Motor neuron (in vitro differentiated cells): Measurements from ENCODE around the gene TMEM19. TPM values are rescaled to one million over a fixed set of nuclear protein-coding genes. Genes with fewer than 3 reads are reported as not detected.
"Not testable (repeated sequence)": the region's sequence is repeated elsewhere in the genome, so short reads cannot be mapped to it uniquely, and the experiment has no call there.

ENCODE experiments used
- ATAC-seq, 8 experiments: fragments of 200-7000 bp; cut with Tn5 transposase; replicated peaks in 6 of 8; 2 replicates each; pipeline ENCODE4 v1.8.0; 2021; ENCODE audit warnings: mild to moderate bottlenecking in 8 of 8, moderate library complexity in 8 of 8
- H3K27ac ChIP-seq, 2 donors: fragments of 250-450 bp; sonication (Bioruptor Pico); 2 replicates each; pipeline ENCODE4 v1.9.0; 2021; ENCODE audit warnings: antibody characterized with exemption in 2 of 2, mild to moderate bottlenecking in 2 of 2, moderate library complexity in 1 of 2
- H3K4me1 ChIP-seq, 2 donors: fragments of 250-450 bp; sonication (Bioruptor Pico); replicated peaks in 1 of 2; 2 replicates each; pipeline ENCODE4 v1.6.1; 2021; ENCODE audit warnings: antibody characterized with exemption in 2 of 2, mild to moderate bottlenecking in 2 of 2, moderate library complexity in 1 of 2
- H3K4me3 ChIP-seq, 5 donors: fragments of 250-450 bp; sonication (Bioruptor Pico); 2 replicates each; pipeline ENCODE4 v1.9.0; 2021; ENCODE audit warnings: antibody characterized with exemption in 5 of 5, mild to moderate bottlenecking in 5 of 5, moderate library complexity in 4 of 5
- WGBS, 10 experiments: fragments of 450-650 bp; shearing (Covaris generic); methylation state at CpG; one replicate each; pipeline ENCODE4 v1.0.0; 2022; 5-methylcytosine and 5-hydroxymethylcytosine counted together
- in situ Hi-C, 9 experiments: fragments of 400-800 bp; cut with MboI; loops; one replicate each; pipeline ENCODE4 v1.15.0; 2021; ENCODE audit warnings: low sequenced_read_pairs in 9 of 9, low pct_unique_long_range_greater_than_20kb in 2 of 9; ENCODE audit not compliant: unreplicated experiment in 9 of 9
- total RNA-seq, 8 experiments: library from RNA; unstranded; fragments of 300-600 nt; gene quantifications; 2 replicates each; pipeline versions ENCODE4 v1.2.3 to v1.2.4, GENCODE V29; 2022

The TMEM19 gene
- total RNA-seq, 8 experiments from 2014 or later = 6.8 to 18.6 (median 10.5) TPM

DNA sequence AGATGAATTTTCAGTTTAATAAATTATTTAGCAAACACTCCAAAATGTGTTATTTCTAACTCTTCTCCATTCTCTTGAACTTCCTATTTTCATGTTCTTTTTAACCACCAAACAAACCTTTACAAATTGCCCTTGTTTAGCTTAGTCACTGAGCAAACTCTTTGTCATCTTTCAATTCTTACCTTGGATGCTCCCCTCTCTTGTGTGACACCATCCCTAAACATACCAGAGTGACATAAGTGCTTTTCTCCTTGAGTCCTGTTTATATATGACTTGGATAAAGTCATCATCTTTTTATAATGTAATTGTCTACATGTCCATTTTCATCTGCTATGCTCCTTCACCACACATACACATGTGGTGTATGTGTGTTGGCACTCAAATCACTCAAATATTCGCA lies 3.4 kb upstream of the TMEM19 start:
- Histone ChIP-seq H3K4me1 (no peaks in the 10 kb centered on the region), H3K27ac (no peak overlapping the region), H3K4me3 (no peak overlapping the region)
- in situ Hi-C loops = no loop called here
- WGBS, 10 experiments = 50 to 100% (median 100%) methylated on average over 1 of the region's 1 CpG; no CpG with 5 or more reads in 3 of the 10 experiments
- ATAC-seq = no peak

DNA sequence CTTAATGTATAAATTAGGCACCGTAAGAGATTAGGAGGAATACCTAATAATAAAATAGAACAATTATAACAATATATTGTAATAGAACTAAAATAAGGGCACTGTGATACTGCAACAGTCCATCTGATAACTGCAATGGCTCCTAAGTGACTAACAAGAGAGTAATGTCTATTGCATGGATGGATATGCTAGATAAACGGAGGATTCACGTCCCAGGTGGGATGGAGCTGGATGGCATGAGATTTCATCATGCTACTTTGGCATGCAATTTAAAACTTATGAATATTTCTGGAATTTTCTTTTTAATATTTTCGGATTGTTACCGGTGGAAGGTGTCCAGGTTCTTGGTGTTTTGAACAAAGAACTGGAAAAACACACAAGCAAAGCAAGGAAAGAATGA lies 2.2 kb upstream of the TMEM19 start:
- WGBS, 10 experiments = 86 to 100% (median 96%) methylated on average over 3 to 5 of the region's 5 CpGs; no CpG with 5 or more reads in 2 of the 10 experiments
- ATAC-seq = no peak
- Histone ChIP-seq H3K4me3 (no peak overlapping the region), H3K27ac (no peak overlapping the region), H3K4me1 (peaks cover 7 to 11% of the 10 kb centered on the region in 2 donors)
- in situ Hi-C loops = no loop called here

DNA sequence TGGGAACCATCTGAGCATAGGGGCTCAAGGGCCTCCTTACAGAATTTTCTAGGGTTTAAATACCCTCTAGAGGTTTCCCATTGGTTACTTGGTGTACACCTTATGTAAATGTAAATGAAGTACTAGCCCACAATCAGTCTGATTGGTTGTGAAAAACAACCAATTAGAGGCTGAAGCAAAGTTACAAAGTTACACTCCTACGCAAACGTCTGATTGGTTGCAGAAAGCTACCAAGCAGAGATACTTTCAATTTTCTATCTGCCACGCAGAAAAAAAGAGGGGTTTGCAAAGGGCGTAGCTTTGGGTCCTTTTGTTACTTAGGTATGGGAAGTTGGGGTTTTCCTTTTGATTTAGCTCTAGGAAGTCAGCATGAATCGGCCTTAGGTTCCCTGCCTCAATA lies 1.8 kb upstream of the TMEM19 start:
- in situ Hi-C loops = no loop called here
- Histone ChIP-seq H3K4me3 (no peak overlapping the region), H3K27ac (no peak overlapping the region), H3K4me1 (peaks cover 7 to 16% of the 10 kb centered on the region in 2 donors)
- ATAC-seq = no peak
- 60 to 90% (median 80%) methylated on average over 1 to 5 of the region's 5 CpGs; no CpG with 5 or more reads in 3 of the 10 experiments for WGBS, 10 experiments

- Histone ChIP-seq H3K4me1 (peaks cover 7 to 16% of the 10 kb centered on the region in 2 donors), H3K4me3 (peak overlapping the region; percentile 63 to 90 (median 68)), H3K27ac (peak overlapping the region; percentile 86 to 92)
- ATAC-seq = peak in 3 of 8 experiments; percentile 2 to 9 (median 8)
- 0 to 93% (median 50%) methylated on average over 2 to 16 of the region's 19 CpGs for WGBS, 10 experiments
- in situ Hi-C loops = no loop called here
Measured at GRCh38 chr12:71685312-71685906, 473 bp upstream of the TMEM19 start.

- Histone ChIP-seq H3K4me3 (peak overlapping the region; percentile 63 to 90 (median 68)), H3K4me1 (peaks cover 7 to 16% of the 10 kb centered on the region in 2 donors), H3K27ac (no peak overlapping the region)
- ATAC-seq = no peak
- 0 to 33% (median 3%) methylated on average over 1 to 3 of the region's 3 CpGs; no CpG with 5 or more reads in 1 of the 10 experiments for WGBS, 10 experiments
- in situ Hi-C loops = no loop called here
Measured at GRCh38 chr12:71686658-71687025, 760 bp downstream of the TMEM19 start.

DNA sequence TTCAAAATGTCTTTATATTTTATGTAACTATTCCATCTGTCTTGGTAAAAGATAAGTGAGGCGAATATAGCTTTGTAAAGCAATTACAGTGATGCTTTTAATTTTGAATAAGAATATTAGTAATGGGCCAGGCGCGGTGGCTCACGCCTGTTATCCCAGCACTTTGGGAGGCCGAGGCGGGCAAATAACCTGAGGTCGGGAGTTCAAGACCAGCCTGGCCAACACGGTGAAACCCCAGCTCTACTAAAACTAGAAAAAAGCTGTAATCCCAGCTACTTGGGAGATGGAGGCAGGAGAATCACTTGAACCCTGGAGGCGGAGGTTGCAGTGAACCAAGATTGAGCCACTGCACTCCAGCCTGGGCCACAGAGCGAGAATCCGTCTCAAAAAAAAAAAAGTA lies 1.3 kb downstream of the TMEM19 start:
- in situ Hi-C loops, H3K27ac ChIP-seq, ATAC-seq: not testable (repeated sequence)
- Histone ChIP-seq H3K4me3 (peak overlapping the region; percentile 63 to 90 (median 68)), H3K4me1 (peaks cover 7 to 16% of the 10 kb centered on the region in 2 donors)
- 30 to 100% (median 80%) methylated on average over 1 to 11 of the region's 11 CpGs; no CpG with 5 or more reads in 2 of the 10 experiments for WGBS, 10 experiments

- no peak for ATAC-seq
- WGBS, 10 experiments = 73 to 100% (median 87%) methylated on average over 1 to 5 of the region's 5 CpGs
- Histone ChIP-seq H3K27ac (no peak overlapping the region), H3K4me3 (no peak overlapping the region), H3K4me1 (peaks cover 7 to 16% of the 10 kb centered on the region in 2 donors)
- in situ Hi-C loops = no loop called here
Measured at GRCh38 chr12:71688961-71689570, 3.2 kb downstream of the TMEM19 start.

GRCh38 chr12:71691504-71692129 lies 5.7 kb downstream of the TMEM19 start:
- ATAC-seq = no peak
- in situ Hi-C loops = no loop called here
- 71 to 100% (median 88%) methylated on average over 1 to 4 of the region's 4 CpGs for WGBS, 10 experiments
- Histone ChIP-seq H3K4me3 (no peak overlapping the region), H3K27ac (no peak overlapping the region), H3K4me1 (peaks cover 7 to 16% of the 10 kb centered on the region in 2 donors)

- in situ Hi-C loops = no loop called here
- Histone ChIP-seq H3K4me1 (peaks cover 4 to 9% of the 10 kb centered on the region in 2 donors), H3K27ac (no peak overlapping the region), H3K4me3 (no peak overlapping the region)
- no peak for ATAC-seq
- WGBS, 10 experiments = 88 to 100% (median 100%) methylated on average over 1 to 7 of the region's 7 CpGs; no CpG with 5 or more reads in 3 of the 10 experiments
Measured at GRCh38 chr12:71693126-71693525, 7.2 kb downstream of the TMEM19 start.

DNA sequence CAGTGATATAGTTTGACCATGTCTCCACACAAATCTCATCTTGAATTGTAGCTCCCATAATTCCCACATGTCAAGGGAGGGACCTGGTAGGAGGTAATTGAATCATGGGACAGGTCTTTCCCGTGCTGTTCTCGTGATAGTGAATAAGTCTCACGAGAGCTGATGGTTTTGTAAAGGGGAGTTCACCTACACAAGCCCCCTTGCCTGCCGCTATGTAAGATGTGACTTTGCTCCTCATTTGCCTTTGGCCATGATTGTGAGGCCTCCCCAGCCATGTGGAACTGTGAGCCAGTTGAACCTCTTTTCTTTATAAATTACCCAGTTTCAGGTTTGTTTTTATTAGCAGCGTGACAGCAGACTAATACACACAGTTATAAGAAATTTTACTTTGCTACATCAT lies 7.8 kb downstream of the TMEM19 start:
- ATAC-seq, in situ Hi-C loops: not testable (repeated sequence)
- 83 to 100% (median 100%) methylated on average over 1 to 5 of the region's 5 CpGs; no CpG with 5 or more reads in 3 of the 10 experiments for WGBS, 10 experiments

DNA sequence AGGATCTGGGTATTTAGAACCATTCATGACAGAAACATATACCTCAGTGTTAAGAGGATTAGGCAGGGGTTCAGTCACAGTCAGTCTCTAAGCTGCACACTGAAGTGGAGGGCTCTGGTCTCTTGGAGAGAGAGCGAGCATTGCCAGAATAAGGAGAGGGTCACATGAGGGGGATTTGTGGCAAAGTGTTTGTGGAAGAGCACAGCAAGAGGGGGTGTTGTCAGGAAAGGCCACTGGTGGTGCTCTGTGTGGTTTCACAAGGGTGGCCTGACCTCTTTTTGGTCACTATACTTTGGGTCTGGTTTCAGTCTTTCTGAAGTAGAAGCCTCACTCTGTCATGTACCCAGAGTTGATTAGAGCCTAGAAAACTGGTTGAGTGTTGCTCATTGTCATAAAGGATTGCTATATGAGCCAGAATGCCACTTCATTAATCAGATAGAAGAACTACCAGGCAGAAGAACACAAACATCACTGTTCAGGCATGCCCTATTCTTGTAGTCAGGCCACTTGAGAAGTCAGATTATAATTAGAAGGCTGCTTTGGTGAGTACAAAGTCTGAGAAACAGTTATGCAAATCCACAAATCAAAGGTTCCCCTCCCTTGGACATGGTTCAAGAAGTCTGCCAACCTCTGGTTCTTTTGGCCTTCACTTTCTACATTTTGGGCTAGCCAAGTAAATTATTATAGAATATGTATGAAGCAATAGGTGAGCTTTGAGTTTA lies 8.4 kb downstream of the TMEM19 start:
- Histone ChIP-seq H3K4me1 (no peaks in the 10 kb centered on the region), H3K4me3 (no peak overlapping the region), H3K27ac (no peak overlapping the region)
- in situ Hi-C loops = no loop called here
- ATAC-seq = peak in 2 of 8 experiments; percentile 76 to 90
- WGBS, 10 experiments = 80 to 100% methylated on average over 1 of the region's 1 CpG; no CpG with 5 or more reads in 8 of the 10 experiments

More for the DNA sequence above, 7.8 kb downstream of the TMEM19 start:
- H3K27ac ChIP-seq, H3K4me1 ChIP-seq, H3K4me3 ChIP-seq: not testable (repeated sequence)

GRCh38 chr12:71695782-71696181 lies 9.9 kb downstream of the TMEM19 start:
- in situ Hi-C loops = no loop called here
- no peak for ATAC-seq
- H3K4me1 ChIP-seq = no peaks in the 10 kb centered on the region
- 67 to 100% (median 93%) methylated on average over 1 of the region's 1 CpG; no CpG with 5 or more reads in 6 of the 10 experiments for WGBS, 10 experiments
- no peak overlapping the region for H3K27ac ChIP-seq
- no peak overlapping the region for H3K4me3 ChIP-seq

- 80 to 100% (median 93%) methylated on average over 1 to 6 of the region's 8 CpGs; no CpG with 5 or more reads in 6 of the 10 experiments for WGBS, 10 experiments
- H3K4me3 ChIP-seq, H3K27ac ChIP-seq, ATAC-seq, H3K4me1 ChIP-seq: not testable (repeated sequence)
- in situ Hi-C loops = loop anchor here in 1 of 9 experiments (25.0 kb wide), 1 partner anchor 290 kb away; no protein-coding TSS in a partner anchor
Measured at GRCh38 chr12:71702181-71702580, 16.3 kb downstream of the TMEM19 start.
